CD4-positive, alpha-beta T cell treated with Interleukin-1 beta for 1 hour (primary cell): ENCODE measurements around the gene CHRNA5.

Experiments
- DNase-seq, 2 donors: peaks; one replicate each; pipeline ENCODE4 v3.0.0-alpha.2; 2020 to 2022

Gene CHRNA5

GRCh38 chr15:78640527-78641101 lies 75.3 kb downstream of the CHRNA5 start:
- DNase-seq = no peak

GRCh38 chr15:78641102-78641748 lies 75.9 kb downstream of the CHRNA5 start, which contains the start of gene CHRNB4:
CHRNB4 (minus strand) TSS chr15:78641210; CDS start chr15:78641133, 77 bp downstream.
- DNase-seq = no peak

- no peak for DNase-seq
Measured at GRCh38 chr15:78641749-78642275, 76.5 kb downstream of the CHRNA5 start.

GRCh38 chr15:78642331-78642730 lies 77.0 kb downstream of the CHRNA5 start:
- no peak for DNase-seq
